GM12878 (cell line): ENCODE measurements around the gene TCF23. TPM values are rescaled to one million over a fixed set of nuclear protein-coding genes. Genes with fewer than 3 reads are reported as not detected.

Experiments
- ATAC-seq: fragments of 200-7000 bp; cut with Tn5 transposase; 3 replicates; pipeline ENCODE4 v1.9.1; 2020; ENCODE audit warnings: mild to moderate bottlenecking, moderate library complexity
- BruUV-seq: library from RNA; stranded (reverse); fragments of 400-500 nt; replicated peaks from 2 replicates; lab custom pipeline; 2021; lab: Mats Ljungman, UMichigan
- CTCF ChIA-PET: fragments of 300-600 bp; sonication (Branson Sonifier 250); formaldehyde crosslinking; extraction: SDS; loops from one replicate; lab custom pipeline; 2021; ENCODE audit warnings: inconsistent platforms; lab: Yijun Ruan, JAX
- POLR2A ChIA-PET: fragments of 350-600 bp; formaldehyde crosslinking; extraction: SDS; loops from one replicate; lab custom pipeline; 2021; ENCODE audit warnings: inconsistent platforms; lab: Charles Lee
- RAD21 ChIA-PET: fragments of 300-600 bp; sonication (Branson Sonifier 250); formaldehyde crosslinking; loops from one replicate; lab custom pipeline; 2023; ENCODE audit warnings: antibody characterized with exemption; ENCODE audit not compliant: unreplicated experiment; lab: Charles Lee
- SMC1A ChIA-PET: fragments of 300-600 bp; sonication (Branson Sonifier 250); formaldehyde crosslinking; loops from one replicate; lab custom pipeline; 2023; ENCODE audit not compliant: unreplicated experiment, uncharacterized antibody; lab: Charles Lee
- DNase-seq: peaks from one replicate; pipeline ENCODE4 v3.0.0-alpha.2; 2011; ENCODE audit warnings: low read depth, low spot score
- FAIRE-seq: peaks from 3 replicates; lab custom pipeline; 2011; peaks lifted over from hg19 to GRCh38; lab: Jason Lieb, UNC
- H2AFZ ChIP-seq: 2 replicates; pipeline ENCODE4 v1.6.0; 2011; ENCODE audit warnings: low read depth, low read length, control low read depth; ENCODE audit not compliant: control insufficient read depth
- H3K27ac ChIP-seq: 2 replicates; pipeline ENCODE4 v1.5.1; 2011; ENCODE audit warnings: control low read depth; ENCODE audit not compliant: control insufficient read depth, insufficient read depth
- H3K27me3 ChIP-seq, 2 experiments: replicated peaks in 1 of 2; 2 replicates each; pipeline versions ENCODE4 v1.6.0 to v1.6.1; 2011; ENCODE audit warnings: low read length in 1 of 2; ENCODE audit not compliant: control insufficient read depth in 2 of 2, insufficient read depth in 2 of 2
- H3K36me3 ChIP-seq, 2 experiments: 2 replicates each; pipeline ENCODE4 v1.5.1; 2011; ENCODE audit warnings: low read length in 1 of 2; ENCODE audit not compliant: control insufficient read depth in 2 of 2, insufficient read depth in 2 of 2
- H3K4me1 ChIP-seq: 2 replicates; pipeline ENCODE4 v1.6.1; 2011; ENCODE audit warnings: mild to moderate bottlenecking, low read length, moderate library complexity, mixed read lengths; ENCODE audit not compliant: control insufficient read depth, insufficient read depth
- H3K4me2 ChIP-seq: 2 replicates; pipeline ENCODE4 v1.6.0; 2011; ENCODE audit warnings: control low read depth; ENCODE audit not compliant: control insufficient read depth, insufficient read depth
- H3K4me3 ChIP-seq: fragments of 200-600 bp; sonication (generic); 2 replicates; pipeline ENCODE4 v1.5.1; 2016
- H3K79me2 ChIP-seq: 2 replicates; pipeline ENCODE4 v1.6.0; 2011; ENCODE audit warnings: low read length; ENCODE audit not compliant: control insufficient read depth, insufficient read depth
- H3K9ac ChIP-seq: 2 replicates; pipeline ENCODE4 v1.8.0; 2011; ENCODE audit warnings: low read length, control low read depth, mixed read lengths; ENCODE audit not compliant: control insufficient read depth, insufficient read depth
- H3K9me3 ChIP-seq: replicated peaks from 3 replicates; pipeline ENCODE4 v1.5.1; 2011; ENCODE audit warnings: mild to moderate bottlenecking, low read length; ENCODE audit not compliant: control insufficient read depth, insufficient read depth
- H4K20me1 ChIP-seq: 2 replicates; pipeline ENCODE4 v1.6.0; 2011; ENCODE audit not compliant: control insufficient read depth, insufficient read depth
- NR2F1 ChIP-seq: fragments of 450-650 bp; conservative IDR thresholded peaks from 2 replicates; pipeline ENCODE4 v1.6.1; 2017; ENCODE audit warnings: mild to moderate bottlenecking
- whole genome bisulfite sequencing: methylation state at CpG from one replicate; pipeline ENCODE4 v1.1.6; 2016; ENCODE audit warnings: low lambda C conversion rate; ENCODE audit not compliant: insufficient replicate concordance, insufficient coverage; ENCODE audit errors: missing lambda C conversion rate; 5-methylcytosine and 5-hydroxymethylcytosine counted together
- in situ Hi-C: fragments of 300-500 bp; cut with MboI; formaldehyde crosslinking; loops from 9 replicates; pipeline ENCODE4 v1.14.3; 2018; ENCODE audit warnings: mixed read lengths
- intact Hi-C: fragments of 100-400 bp; cut with micrococcal nuclease; formaldehyde crosslinking; loops from one replicate; pipeline ENCODE4 v1.14.2; 2022; ENCODE audit not compliant: unreplicated experiment
- polyA plus RNA-seq, 11 experiments: library from polyadenylated mRNA; depleted of rRNA in 4 of 11; unstranded in 6 of 11; stranded (reverse) in 5 of 11; fragments of >200 nt; fragmentation: Nextera tagmentation in 4 of 11; fragmentation: Illumina TruSeq in 1 of 11; extraction: Ambion mirVana in 4 of 11; extraction: Trizol in 1 of 11; gene quantifications; 1 replicate in 1 of 11; 2 replicates in 10 of 11; pipeline versions ENCODE4 v1.2.1 to v1.2.3, GENCODE V29; 2011 to 2016; ENCODE audit warnings: inconsistent platforms in 2 of 11, missing spikeins in 2 of 11, low read depth in 1 of 11
- total RNA-seq, 4 experiments: library from RNA; depleted of rRNA in 3 of 4; stranded (reverse); fragments of >200 nt in 3 of 4; fragmentation: Illumina TruSeq in 1 of 4; extraction: Trizol in 1 of 4; gene quantifications; 2 replicates each; pipeline versions ENCODE4 v1.2.1 to v1.2.3, GENCODE V29; 2013 to 2021
- TF ChIP-seq, protein P1 (sequence below): IDR thresholded peaks from 2 replicates; pipeline ENCODE4 v1.6.1; 2011; ENCODE audit warnings: mild to moderate bottlenecking, low read depth, low read length, moderate library complexity; ENCODE audit not compliant: insufficient replicate concordance

The TCF23 gene
- total and polyA plus RNA-seq, 10 of the 15 experiments (the other 5 are each of a cell fraction or from before 2014, with no cell fraction given) = not detected

DNA sequence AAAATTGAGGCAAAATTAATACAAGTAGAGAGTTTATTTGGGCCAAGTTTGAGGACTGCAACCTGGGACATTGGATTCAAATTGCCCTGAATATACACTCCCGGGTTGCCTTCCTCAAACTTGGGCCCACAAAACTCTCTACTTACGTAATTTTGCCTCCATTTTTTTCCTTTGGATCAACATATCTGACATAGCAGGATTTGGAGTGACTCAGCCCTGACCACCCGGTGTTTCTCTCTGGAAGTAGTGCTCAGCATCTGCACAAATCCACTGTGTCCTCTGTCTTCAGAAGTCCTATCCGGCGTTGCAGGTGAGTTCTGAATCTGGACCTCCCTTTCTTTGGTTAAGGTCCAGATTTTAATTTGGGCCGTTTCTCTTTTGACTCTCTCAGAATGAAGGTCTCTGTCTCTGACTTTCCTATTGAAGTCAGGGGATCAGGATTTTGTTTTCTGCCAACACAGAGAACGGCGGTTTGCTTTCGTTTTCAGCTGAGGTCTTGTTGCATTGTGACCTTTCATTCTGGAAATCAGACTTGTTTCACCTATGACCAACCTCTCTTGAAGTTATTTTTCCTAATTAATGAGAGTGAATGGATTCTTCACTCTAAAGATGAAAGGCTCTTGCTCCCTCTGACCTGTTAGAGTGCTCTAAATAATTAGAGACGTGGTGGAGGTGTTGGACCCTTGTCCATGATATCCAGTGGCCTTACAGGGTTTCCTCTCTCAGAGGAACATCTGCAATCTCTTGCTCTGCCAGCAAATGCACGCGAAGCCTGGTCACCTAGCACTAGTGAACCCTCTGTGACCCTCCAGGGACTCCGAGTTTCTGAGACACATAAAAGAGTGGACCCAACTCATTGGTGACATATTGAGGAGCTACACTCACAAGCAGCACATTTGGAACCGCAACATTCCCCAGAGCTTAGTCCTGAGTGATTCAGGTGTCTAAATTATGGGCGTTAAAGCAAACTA lies 13.6 kb downstream of the TCF23 start:
- TF ChIP-seq, protein P1, sequence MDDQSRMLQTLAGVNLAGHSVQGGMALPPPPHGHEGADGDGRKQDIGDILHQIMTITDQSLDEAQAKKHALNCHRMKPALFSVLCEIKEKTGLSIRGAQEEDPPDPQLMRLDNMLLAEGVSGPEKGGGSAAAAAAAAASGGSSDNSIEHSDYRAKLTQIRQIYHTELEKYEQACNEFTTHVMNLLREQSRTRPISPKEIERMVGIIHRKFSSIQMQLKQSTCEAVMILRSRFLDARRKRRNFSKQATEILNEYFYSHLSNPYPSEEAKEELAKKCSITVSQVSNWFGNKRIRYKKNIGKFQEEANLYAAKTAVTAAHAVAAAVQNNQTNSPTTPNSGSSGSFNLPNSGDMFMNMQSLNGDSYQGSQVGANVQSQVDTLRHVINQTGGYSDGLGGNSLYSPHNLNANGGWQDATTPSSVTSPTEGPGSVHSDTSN = no peak
- TF ChIP-seq NR2F1 = peak; percentile 74
- DNase-seq = no peak
- CTCF ChIA-PET = interaction anchor here (0.7 to 1.6 kb wide), 4 partner anchors 11 to 29 kb away, joined by 3 to 4 read pairs (median 3); partner anchors contain the start of gene PREB
- Histone ChIP-seq H3K4me1 (peaks cover 32% of the 10 kb centered on the region), H2AFZ (no peak overlapping the region; the same call in none of the 2 replicates), H3K4me3 (no peak overlapping the region), H3K9me3 (peaks cover 5% of the 10 kb centered on the region; the same call in 2 of the 3 replicates), H3K36me3 (no peaks in the 10 kb centered on the region), H3K27ac (peak overlapping the region; percentile 57; the same call in 1 of the 2 replicates), H4K20me1 (no peaks in the 10 kb centered on the region), H3K27me3 (no peaks in the 10 kb centered on the region), H3K9ac (no peak overlapping the region), H3K4me2 (peak overlapping the region; percentile 52; the same call in 1 of the 2 replicates), H3K79me2 (no peaks in the 10 kb centered on the region)
- in situ Hi-C loops = no loop called here
- RAD21 ChIA-PET = no interaction called here
- SMC1A ChIA-PET = interaction anchor here (0.8 kb wide), 1 partner anchor 12 kb away, joined by 3 read pairs; no protein-coding TSS in a partner anchor
- no peak for FAIRE-seq
- POLR2A ChIA-PET = interaction anchor here (0.5 to 0.6 kb wide), 2 partner anchors 21 to 141 kb away, joined by 3 read pairs; no protein-coding TSS in a partner anchor
- WGBS = 75% methylated on average over 15 of the region's 15 CpGs
- ATAC-seq = no peak
- BruUV-seq = no TSS peak
- intact Hi-C loops = no loop called here
